SW 1271 (cell line): ENCODE results near the gene AGBL4.

Experiments
- DNase-seq, 2 experiments: peaks; one replicate each; lab custom pipeline; 2025; lab: John Stamatoyannopoulos, UW

AGBL4 gene

GRCh38 chr1:48718705-48719104, 1305.0 kb downstream of the AGBL4 start:
- no peak for DNase-seq

DNA sequence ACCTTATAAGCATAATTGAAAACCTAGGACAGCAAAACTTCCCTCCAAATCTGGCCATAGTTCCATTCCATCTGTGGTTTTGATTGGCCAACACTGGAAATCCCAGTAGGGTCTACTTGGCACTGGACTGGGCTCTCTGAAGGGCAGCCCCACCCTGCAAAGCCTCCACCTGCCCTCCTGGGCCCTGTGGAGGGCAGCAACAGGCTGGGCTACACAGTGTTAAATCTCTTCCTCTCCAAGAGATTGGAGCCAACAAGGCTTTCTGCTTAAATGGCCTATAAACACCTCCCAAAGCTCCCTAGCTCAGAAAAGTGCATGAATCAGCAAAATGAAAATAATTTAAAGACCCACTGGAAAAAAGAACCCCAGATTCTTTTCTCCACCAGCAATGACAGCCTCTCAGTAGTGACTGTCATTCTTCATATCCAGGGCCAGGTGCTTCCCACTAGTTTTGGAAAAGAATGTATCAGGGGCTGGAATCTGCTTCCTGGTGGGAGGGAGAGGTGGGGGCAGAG, 1305.6 kb downstream of the AGBL4 start:
- DNase-seq, result no peak

DNA sequence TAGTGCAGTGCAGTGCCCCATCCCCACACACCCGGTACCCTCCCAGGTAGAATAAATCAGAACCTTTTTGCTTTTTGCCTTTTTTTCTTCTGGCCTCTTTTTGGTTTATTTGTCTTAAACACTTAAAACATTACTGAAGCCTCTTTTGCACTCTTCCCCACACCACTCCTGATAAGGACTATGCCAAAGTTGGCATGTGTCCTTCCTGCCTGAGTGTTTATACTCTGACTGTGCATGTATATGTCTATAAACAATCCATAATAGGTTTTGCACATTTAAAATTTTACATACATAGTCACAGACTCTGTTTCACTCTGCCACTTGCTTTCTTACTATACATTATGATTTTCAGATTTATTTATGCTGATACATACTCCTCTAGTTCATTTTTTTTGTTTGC, 1306.7 kb downstream of the AGBL4 start:
- DNase-seq, result no peak

DNA sequence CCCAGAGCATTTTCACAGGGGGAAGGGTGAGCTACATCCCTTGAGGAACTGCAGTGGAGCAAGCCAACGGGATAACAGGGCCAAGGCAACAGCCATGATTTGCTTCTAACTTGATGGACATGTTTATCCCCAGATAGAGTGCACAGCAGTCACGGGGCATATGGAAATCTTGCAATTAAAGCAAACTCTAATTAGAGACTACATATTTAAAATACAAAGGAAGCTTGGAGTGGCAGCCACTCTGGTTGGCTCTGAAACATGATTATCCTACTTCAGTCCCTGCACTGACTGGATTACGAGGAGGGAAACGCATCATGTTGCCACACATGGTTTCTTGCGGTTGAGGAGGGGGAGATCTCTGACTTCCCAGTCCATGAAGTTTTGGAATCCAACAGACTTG, 1307.8 kb downstream of the AGBL4 start:
- DNase-seq, result no peak

GRCh38 chr1:48710915-48711314, 1312.8 kb downstream of the AGBL4 start:
- DNase-seq, result no peak

- no peak for DNase-seq
Observed at GRCh38 chr1:48710318-48710717, 1313.4 kb downstream of the AGBL4 start.

DNA sequence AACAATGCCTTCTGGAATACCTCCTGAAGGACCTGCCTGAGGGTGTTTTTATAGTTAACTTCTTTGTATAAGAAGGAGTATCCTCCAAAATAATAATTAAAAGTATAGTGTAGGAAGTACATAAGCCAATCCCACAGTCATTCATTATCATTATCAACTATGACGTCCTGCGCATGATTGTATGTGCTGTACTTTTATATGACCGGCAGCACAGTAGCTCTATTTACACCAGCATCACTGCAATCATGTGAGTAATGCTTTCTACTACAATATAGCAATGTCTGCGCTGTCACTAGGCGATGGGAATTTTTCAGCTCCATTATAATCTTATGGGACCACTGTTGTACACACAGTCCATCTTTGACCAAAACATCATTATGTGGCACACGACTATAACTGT, 1319.0 kb downstream of the AGBL4 start:
- DNase-seq, result no peak

DNA sequence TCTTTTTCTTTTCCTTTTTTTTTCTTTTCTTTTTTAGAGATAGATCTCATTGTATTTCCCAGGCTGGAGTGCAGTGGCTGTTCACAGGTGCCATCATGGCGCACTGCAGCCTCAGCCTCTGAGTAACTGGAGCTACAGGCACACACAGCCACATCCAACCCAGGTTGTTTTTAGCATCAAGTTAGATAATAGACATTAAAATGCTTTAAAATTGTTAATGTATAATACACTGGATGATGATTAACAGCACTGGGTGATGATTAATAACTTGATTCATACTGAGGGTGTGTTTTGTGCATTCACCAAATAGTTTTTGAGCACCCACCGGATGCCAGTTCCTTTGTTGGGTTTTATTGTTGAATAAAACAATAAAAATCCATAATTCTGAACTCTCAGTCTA, 1322.3 kb downstream of the AGBL4 start:
- no peak for DNase-seq

DNA sequence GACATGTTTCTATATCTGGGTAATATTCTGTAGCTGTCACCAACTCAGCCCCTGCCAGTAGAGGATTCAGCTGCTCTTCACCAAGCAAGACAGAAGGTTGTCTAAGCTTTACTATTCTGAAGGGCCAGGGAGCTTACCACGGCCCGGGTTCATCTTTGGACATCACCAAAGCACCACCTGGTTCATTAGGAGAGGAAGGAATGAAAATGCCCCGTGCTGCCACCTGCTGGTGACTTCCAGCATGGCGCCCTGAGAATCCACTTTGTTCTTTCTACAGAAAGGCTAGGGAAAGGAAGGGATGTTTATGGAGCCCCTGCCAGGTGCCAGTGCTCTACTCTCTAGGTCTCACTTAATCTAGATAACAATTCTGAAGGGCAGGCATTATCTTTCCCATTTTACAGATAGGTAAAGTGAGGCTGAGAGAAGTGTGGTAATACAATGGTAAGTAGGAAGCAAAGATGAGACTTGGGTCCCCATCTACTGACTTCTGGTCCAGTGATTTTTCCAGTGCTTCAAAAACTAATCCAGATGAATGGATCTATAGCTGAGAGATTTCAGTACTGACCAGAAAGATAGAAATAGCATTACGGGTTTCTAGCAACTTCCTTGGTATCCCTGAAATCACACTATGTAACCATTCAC, 1326.6 kb downstream of the AGBL4 start:
- DNase-seq, result peak in 1 of 2 experiments; percentile 13

GRCh38 chr1:48695161-48695560, 1328.6 kb downstream of the AGBL4 start:
- no peak for DNase-seq

GRCh38 chr1:48693674-48694320, 1330.0 kb downstream of the AGBL4 start:
- DNase-seq, result no peak

GRCh38 chr1:48693180-48693579, 1330.6 kb downstream of the AGBL4 start:
- DNase-seq, result no peak

DNA sequence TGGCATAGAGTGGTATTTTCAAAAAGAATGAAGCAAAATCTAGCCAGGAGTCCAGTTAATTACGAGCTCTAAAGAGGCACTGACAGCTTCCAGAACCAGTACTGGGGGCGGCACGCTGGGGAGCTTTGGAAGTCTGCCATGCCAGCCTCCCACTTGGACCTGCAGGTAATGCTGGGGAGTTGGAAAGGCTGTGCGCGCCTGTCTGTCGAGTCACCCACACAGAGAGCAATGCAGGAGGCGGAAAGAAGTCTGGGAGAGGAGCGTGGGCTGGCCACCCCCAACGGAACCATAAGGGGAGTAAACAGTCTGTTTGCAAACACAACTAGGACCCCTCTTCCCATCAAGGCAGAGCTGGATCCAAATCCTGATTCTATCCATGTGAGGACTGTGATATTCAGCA, 1331.5 kb downstream of the AGBL4 start:
- no peak for DNase-seq

DNA sequence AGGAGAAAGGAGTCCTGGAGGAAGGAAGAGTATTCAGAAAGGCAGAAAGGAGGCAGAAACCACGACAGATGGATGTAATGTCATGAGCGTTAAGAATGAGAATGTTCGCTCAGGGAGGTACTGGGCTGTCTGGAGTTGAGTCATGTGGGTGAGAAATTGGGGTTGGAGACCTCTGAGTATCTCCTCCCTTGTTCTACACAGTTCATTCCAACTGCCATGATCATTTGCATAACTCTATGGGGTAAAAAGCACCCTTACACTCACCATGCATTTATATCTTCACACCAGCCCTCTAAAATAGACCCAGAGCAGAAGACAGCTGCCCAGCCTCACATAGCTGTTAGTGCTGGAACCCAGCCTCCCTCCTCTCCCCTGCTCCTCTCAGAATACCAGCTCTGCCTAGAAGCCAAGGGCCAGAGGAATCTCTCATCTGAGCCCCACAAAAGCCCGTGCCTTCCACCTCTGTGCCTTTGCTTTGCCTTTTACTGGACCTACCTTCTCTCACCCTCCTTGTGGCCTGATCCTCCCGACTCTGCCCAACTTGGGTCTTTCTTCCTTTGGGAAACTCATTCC, 1332.2 kb downstream of the AGBL4 start:
- no peak for DNase-seq

- DNase-seq, result peak in 1 of 2 experiments; percentile 9
Observed at GRCh38 chr1:48688102-48688760, 1335.5 kb downstream of the AGBL4 start.

- no peak for DNase-seq
Observed at GRCh38 chr1:48687282-48688045, 1336.3 kb downstream of the AGBL4 start.

DNA sequence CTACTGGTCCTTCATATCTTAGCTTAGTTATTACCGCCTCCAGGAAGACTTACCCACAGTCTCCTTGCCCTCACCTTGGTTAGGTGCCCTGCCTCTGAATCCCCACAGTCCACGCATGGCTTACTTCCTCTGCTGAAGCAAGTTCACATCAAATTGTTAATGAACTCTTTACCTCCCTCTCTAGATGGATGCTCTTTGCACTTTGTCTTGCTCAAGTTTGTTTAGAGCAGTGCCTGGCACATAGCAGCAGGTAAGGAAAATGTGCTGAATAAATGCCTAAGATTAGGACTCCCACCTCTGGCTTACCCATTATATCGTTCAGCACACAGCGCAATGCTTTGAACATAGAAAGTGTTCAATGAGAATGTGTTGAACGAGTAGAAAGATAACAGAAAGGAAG, 1337.6 kb downstream of the AGBL4 start:
- DNase-seq, result no peak

DNA sequence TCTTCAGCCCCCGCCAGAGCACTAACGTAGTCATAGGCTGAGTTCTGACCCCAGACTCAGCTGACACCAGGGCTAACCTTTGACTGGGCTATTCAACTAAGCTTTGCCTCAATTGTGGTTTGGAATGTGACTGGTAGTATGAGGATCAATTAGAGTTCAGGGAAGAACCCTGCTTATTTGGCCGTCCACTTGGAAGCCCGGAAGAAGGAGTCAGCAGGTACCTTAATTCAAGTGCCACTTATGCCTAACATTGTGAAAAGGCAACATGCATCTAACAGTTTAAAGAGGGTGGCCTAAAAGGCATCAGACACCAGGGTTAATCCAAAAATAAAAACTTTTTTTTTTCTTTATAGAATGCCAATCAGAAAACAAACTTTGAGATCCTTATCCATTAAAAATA, 1339.4 kb downstream of the AGBL4 start:
- DNase-seq, result no peak

- DNase-seq, result no peak
Observed at GRCh38 chr1:48683839-48684238, 1339.9 kb downstream of the AGBL4 start.

DNA sequence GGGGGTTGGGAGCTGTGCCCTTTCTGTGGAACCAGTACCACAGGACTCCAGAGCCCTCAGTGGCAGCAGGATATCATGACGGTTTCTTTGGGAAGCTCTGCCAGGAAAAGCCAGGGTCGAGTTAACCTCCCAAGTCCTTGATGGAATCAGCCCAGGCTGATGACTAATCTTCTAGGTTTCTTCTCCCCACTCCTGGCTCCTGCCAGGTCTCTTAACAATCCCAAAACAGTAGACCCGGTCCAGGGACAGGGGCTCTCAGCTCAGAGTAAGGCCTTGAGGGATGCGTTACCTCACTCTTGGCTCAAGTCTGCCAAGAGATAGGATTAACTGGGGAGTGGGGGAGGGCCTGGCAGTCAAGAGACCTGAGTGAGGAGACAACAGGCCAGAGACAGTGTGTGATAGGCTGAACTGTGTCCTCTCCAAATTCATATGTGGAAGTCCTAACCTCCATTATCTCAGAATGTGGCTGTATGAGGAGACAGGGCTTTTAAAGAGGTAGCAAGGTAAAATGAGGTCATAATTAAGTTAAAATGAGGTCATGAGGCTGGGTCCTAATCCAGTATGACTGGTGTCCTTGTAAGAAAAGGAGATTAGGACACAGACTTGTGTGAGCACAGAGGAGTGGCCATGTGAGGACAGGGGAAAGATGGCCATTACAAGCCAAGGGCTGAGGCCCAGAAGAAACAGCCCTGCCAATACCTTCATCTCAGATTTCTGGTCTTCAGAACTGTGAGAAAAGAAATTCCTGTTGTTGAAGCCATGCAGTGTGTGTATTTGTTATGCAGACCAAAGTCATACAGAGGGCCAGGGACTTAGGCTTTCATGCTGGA, 1342.1 kb downstream of the AGBL4 start:
- DNase-seq, result no peak

DNA sequence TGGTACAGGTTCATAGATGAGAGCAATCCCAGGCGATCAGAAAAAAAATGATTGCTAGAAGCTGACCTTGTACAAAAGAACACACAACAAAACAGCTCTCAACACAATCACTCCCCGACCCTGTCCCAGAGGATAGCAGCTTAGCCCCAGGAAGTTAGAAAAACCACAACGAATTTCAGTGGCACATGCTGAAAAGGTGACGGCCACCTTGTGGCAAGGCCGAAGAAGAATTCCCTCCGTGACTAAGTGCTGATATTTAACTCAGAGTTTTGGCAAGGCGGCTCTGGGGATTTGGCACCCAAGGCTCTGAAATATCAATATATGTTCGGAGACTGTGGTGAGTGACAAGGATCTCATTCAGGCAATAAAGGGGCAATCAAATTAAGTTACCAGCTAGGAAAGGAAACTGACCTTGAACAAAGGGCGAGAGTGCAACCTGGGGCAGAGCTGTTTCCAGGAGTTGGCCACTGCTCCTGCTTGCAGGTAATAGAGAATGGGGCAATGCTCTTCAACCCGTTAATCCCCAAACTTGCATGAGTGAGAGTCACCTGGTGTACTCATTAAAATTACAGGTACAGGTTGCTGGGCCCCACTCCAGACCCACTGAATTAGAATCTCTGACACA, 1343.2 kb downstream of the AGBL4 start:
- no peak for DNase-seq
